Endothelial cell of hepatic sinusoid (primary cell): Measurements from ENCODE around the gene NUP62.

Experiments used
- in situ Hi-C: cut with HindIII; loops from 2 replicates; pipeline ENCODE4 v1.10.0; 2017; ENCODE audit warnings: low sequenced_read_pairs

Gene NUP62

DNA sequence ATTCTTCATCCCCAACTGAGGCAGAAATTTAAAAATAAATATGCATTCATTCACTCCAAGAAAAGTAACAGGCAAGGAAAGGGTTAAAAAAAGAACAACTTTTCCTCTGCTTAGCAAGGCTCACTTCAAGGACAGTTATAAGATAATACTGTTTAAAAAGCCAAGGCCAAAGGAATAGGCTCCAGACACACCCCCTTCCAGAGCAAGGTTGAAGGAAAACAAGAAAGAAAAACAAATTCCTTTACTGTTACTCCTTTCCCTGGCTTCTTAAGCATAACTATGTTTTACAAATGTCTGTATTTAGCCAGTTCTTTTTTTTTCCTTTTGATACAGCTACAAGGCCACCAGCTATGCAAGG is 23.2 kb upstream of the NUP62 start:
- in situ Hi-C loops, result no loop called here

DNA sequence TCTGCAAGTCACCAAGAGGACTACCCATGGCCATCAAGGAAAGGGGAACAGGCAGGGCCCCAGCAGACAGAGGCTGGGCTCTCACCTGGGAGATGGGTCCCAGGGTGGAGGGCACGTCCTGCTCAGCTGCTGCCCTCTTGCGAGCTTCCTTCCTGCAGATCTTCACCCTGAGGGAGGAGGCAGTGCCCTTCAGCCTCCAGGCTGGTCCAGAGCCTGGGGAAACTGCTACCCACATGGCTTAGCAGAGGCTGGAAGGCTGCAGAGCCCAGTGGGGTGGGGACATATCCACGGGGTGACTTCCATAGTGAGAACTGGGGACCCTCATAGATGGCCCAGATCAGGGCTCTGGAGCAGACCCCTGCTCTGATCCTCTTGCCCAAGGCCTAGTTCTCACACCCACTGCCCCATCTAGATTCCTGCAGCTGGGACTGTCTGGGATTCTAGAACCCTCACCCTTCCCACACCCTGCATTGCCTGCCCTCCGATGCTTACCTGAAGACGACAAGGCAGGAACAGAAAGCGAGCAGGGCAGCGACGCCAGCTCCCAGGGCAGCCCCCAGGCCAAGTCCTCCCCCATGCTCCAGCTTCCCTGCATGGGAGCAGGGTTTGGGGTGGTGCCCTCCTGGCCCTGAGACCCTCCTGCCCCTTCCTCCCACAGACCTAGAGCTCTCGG is 22.6 kb upstream of the NUP62 start:
- in situ Hi-C loops, result no loop called here

DNA sequence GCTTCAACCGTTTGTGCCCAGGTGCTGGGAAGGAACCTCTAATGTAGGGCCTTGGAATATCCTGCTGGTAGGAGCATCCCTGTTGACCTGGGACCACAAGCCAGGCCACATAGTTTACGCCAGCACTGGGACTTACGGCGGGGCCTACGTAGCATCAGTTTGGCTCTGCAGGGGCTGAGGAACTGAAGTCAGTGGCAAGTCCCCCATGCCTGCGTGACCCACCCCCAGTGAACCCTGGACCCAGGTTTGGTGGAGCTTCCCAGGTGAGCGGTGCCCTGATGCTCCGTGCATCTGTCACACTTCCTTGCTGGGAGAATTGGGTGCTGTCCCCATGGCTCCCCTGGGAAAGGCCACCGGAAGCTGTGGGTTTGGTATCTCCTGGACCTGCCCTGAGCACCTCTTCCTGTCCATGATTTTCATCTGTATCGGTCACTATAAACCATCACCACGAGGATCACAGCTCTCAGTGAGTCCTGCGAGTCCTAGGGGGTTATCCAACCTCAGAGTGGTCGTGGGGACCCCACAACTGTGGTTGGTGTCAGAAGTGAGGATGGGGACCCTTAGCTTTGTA is 21.7 kb upstream of the NUP62 start:
- in situ Hi-C loops, result no loop called here

DNA sequence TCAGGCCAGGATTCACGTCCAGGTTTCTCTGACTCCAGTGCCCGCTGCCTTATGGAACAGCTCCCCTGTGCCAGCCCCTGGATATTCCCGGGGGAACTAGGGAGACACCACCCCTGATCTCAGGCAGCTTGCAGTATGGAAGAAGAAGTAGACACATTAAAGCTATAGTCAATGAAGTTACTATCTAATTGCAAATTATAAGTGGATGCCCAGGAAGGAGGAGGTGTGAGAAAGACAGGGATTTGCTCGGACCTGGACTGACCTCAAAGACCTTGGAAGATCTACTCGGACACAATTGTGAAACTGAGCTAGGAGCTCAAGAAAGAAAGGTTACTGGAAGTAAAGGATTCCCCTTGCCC is 21.3 kb upstream of the NUP62 start:
- in situ Hi-C loops, result no loop called here

DNA sequence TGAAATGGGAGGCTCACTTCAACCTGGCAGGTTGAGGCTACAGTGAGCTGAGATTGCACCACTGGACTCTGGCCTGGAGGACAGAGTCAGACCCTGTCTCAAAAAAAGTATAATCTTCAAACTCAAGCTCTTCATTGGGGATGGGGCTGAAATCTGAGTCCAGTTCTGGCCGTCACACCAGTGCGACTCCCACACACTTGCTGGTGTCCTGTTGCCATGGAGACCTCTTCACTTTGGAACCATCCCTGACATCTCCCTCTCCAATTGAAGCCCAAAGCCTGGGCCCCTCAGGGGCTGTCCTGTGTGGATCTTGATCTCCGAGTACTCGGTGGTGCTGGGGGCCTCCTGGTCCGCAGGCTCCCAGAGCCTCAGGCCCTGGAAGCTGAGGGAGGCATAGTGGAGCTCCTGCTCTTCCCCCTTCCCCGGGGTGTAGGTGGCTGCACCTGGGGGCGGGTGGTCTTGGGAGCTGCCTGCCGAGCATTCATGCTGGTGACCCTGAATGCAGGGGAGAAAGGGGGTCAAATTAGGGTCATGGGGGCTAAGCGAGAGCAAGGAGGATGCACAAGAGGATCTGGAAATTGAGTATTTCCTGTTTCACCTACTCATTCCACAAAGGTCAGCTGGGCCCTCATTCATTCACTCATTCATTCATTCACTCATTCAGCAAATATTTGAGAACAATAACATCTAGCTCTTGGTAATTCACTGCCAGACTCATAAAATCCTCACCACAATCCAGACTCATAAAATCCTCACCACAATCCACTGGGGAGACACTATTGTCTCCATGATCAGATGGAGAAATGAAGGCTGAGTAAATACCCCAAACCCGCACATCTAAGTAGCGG is 20.7 kb upstream of the NUP62 start:
- in situ Hi-C loops, result no loop called here

DNA sequence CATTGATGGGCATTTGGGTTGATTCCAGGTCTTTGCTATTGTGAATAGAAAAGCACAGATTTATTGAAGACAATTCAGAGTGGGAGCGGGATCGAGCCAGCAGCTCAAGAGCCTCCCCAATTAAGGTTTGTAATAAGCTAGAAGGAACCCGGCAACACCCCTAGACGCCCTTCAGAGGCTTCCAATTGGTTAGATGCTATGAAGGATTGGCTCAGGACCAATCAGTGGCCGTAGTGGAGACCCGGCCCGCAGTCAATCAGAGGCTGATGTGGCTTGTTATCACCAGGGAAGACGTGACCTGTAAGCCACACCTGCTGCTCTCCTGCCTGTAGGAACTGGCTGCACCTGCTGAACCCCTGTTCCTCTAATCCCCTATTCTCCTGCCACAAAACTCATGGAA is 17.1 kb upstream of the NUP62 start:
- in situ Hi-C loops, result no loop called here

DNA sequence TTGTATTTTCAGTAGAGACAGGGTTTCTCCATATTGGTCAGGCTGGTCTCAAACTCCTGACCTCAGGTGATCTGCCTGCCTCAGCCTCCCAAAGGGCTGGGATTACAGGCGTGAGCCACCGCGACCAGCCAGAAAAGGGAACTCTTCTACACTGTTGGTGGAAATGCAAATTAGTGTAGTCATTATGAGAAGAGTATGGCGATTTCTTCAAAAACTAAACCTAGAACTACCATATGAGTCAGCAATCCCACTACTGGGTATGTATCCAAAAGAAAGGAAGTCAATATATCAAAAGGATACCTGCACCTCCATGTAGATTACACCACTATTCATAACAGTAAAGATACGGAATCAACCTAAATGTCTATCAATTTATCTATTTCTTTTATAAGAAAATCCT is 15.3 kb upstream of the NUP62 start:
- in situ Hi-C loops, result loop anchor here (5.0 kb wide), 1 partner anchor 63 kb away; no protein-coding TSS in a partner anchor

DNA sequence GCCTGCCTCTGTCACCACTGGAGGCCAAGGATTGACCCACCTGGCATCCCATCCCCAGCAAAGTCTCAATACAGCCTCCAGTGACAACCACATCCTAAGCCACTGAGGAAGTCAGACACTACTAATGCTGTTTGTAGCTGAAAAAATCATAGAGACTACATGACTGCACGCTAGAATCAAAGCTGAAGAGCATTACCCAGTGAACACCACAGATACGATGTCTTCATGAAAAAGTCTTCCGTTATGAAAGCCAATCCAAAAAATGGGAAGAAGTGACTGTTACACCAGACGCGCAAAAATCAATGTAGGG is 11.1 kb upstream of the NUP62 start:
- in situ Hi-C loops, result loop anchor here (5.0 kb wide), 1 partner anchor 67 kb away; no protein-coding TSS in a partner anchor

DNA sequence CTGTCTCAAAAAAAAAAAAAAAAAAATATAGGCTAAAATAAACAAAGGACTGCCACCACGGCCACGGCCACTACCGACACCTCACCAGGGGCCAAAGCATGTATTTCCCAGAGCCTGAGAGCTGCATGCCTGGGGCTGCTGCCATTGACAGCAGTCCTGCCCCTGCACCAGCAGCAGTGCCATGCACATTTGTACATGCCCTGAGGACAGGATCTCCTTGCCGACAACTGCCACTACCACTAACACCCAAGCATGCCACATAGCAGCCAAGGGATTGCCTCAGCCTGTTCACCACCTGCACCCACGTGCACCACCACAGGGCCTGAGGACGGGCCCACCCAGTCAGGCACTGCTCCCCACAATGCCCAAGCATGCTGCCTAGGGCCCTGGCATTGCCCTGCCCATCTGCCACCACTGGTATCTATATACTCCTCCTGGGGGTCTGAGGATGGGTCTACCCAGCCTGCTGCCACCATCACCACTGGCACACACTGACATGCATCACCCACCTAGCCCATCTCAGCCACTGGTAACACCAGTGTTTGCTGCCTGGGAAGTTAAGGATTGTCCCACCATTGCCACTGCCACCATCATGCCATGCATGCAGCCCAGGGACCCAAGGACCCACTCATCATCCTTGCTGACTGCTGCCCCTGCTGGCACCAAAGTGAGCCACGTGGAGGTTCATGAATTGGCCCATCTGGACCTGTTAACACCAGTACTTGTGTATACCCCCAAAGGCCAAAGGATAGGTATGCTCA is 10.6 kb upstream of the NUP62 start:
- in situ Hi-C loops, result loop anchor here (5.0 kb wide), 1 partner anchor 67 kb away; no protein-coding TSS in a partner anchor

DNA sequence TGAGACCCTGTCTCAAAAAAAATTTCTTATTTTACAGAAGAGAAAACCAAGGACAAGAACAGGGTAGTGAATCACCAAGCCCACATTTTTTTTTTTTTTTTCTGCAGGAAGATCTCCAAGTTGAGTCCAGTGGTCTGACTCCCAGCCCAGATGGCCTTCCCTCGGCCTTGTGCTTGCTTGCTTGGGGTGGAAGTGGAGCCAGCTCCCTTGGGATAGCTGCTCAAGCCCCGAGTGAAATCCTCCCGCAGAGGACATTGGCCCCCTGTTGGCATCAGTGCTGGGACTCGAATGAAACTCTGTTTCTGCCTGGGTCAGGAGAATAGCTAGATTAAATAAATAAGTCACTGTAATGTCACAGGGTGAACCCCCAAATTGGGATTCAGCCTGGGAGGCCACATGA is 9.4 kb upstream of the NUP62 start:
- in situ Hi-C loops, result no loop called here

DNA sequence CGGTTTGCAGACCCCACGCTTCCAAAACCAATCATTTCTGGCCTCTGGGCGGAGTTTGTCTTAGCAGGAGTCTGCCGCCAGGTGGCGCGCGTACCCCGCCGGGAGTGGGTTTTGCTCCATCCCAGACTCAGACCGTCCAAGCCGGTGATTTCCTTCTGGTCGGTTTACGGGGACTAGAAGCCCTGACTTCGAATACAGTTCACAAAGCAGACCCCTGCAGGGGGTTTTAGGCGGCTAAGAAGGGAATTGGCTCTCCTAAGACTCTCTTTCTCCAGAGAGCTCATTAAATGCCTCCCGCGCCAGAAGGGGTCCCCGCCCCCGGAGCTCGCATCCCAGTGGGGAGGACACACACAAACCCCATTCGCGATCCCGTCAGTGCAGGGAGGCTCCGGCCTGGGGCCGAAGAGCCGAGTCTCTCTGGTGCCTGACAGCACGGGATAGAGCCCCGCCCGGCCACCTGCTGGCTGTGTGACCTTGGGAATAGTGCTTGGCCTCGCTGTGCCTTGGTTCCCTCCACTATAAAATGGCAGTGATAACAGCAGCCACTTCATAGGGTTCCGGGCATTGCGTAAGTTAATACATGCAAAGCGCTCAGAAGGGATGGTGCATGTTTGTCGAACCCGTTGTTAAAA is 8.6 kb upstream of the NUP62 start:
- in situ Hi-C loops, result no loop called here

DNA sequence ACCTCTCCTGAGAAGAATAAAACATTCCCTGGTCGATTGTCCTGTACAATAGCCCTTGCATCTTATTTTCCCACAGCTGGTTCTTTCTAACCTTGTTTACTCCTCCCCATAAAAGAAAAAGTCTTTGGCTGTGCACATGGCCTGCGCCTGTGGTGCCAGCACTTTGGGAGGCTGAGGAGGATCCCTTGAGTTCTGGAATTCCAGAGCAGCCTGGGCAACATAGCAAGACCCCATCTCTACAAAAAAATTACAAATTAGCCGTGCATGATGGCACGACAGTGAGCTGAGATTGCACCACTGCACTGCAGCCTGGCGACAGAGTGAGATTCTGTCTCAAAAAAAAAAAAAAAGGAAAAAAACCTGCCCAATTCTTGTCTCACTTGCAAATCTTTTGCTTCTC is 7.2 kb upstream of the NUP62 start:
- in situ Hi-C loops, result no loop called here

DNA sequence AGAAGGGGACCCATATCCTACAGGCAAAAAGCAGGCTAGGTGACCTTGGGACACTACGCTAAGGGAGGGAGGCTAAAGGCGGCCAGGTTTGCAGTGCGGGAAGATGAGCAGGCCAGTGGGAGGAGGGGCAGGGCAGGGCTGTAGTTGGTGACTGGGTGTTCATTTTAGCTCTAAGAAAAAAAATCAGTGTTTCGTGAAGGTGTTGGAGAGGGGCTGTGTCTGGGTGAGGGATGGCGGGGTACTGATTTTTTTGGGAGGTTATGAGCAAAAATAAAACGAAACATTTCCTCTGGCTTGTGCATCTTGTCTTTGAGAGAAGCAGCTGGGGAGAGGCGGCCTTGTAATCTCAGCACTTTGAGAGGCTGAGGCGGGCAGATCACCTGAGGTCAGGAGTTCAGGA is 4.3 kb upstream of the NUP62 start:
- in situ Hi-C loops, result no loop called here

DNA sequence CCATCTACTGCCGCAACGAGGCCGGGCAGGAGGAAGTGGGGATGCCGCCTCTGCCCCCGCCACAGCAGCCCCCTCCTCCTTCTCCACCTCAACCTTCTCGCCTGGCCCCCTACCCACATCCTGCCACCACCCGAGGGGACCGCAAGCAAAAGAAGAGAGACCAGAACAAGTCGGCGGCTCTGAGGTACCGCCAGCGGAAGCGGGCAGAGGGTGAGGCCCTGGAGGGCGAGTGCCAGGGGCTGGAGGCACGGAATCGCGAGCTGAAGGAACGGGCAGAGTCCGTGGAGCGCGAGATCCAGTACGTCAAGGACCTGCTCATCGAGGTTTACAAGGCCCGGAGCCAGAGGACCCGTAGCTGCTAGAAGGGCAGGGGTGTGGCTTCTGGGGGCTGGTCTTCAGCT is 3.4 kb upstream of the NUP62 start:
- in situ Hi-C loops, result no loop called here

DNA sequence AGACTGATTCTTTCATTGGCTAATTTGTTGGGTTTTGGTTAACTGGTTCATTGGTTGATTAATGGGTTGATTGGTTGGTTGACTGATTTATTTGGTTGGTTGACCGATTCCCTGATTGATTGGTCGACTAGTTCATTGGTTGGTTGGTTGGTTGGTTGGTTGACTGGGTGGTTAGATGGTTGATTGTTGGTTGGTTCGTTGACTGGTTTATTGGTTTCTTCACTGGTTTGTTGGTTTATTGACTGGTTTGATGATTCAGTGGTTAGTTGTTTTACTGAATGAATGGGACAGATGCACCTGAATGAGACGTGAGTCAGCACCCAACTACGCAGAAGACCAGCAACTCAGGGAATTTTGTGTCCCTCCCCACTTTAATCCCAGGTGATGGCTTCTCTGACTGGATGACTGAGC is 2.7 kb upstream of the NUP62 start:
- in situ Hi-C loops, result no loop called here

DNA sequence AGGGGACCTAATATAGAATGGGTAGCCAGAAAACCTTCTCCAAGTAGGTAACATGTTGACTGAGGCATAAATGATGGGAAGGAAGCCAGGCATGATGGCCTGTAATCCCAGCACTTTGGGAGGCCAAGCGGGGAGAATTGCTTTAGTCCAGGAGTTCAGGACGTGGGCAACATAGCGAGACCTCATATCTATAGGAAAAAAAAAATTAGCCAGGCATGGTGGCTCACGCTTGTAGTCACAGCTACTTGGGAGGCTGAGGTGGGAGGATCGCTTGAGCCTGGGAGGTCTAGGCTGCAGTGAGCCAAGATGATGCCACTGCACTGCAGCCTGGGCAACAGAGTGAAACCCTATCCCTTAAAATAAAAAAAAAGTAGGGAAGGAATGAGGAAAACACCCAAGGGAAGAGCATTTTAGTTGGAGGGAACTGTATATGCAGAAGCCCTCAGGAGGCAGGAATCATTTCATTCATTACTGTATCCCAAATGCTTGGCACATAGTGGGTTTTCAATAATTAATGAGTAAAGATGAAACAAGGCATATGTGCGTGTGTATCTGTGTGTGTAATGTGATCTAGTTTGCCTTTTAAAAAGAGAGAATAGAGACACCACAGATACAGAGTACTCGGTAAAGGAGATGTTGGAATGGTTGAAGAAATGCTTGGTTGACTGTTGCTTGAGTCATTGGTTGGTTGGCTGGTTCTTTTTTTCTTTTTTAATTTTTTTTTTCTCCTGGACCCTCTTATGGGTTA is 2.2 kb upstream of the NUP62 start:
- in situ Hi-C loops, result no loop called here

DNA sequence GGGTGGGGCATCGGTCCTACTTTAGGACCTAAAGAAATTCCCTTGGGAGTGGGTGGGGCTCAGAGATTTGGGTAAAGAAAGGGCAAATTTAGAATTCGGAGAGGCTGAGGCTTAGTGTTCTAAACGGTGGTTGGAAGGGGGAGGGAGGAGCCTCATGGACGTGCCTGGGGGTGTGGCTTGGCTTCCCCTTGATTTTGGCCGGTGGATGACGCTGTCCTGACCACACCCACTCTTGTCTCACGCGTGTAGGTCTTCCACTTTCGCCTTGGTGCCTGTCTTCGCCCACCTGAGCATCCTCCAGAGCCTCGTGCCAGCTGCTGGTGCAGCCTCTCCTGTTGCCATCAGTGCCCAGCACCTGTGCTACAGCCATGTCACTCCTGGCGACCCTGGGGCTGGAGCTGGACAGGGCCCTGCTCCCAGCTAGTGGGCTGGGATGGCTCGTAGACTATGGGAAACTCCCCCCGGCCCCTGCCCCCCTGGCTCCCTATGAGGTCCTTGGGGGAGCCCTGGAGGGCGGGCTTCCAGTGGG is 1.2 kb upstream of the NUP62 start:
- in situ Hi-C loops, result no loop called here

DNA sequence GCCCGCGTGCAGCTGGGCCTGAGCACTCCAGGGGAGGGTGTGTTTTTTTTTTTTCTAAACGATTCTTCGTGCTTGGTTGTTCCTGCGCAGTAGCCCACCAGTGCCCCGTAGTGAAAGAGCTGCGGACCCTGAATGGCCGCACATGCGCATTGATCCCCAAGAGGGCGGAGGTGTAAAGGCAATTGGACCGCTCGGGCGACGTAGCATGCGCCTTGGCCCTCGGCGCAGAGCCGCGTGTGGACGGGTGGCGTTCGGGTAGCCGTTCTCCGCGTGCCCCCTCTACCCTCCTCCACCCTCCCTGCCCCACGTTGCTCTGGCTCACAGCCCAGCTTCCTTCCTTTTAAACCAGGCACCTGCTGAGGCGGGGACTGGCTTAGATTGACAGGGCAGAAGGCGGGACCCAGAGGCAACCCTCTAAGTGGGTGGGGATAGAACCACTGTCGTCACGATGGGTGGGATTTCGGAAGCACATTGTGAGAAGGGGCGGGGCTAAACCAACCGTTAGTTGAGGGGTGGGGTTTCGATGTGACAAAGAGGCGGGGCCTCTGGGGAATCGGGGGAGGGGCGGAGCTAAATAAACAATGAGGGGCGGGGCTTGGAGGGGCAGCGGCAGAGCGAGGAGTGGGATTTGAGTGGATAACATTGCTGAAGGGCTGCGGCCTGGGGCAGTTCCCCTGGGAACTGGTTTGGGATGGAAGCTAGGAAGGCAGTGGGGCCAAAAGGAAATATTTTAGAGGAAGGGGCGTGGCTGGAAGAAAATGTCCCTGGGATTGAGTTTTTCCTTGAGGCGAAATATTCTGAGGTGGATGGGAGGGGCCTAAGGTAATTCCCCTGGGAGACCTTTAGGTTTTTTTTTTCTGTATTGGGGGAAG is 543 bp upstream of the NUP62 start:
- in situ Hi-C loops, result no loop called here

DNA sequence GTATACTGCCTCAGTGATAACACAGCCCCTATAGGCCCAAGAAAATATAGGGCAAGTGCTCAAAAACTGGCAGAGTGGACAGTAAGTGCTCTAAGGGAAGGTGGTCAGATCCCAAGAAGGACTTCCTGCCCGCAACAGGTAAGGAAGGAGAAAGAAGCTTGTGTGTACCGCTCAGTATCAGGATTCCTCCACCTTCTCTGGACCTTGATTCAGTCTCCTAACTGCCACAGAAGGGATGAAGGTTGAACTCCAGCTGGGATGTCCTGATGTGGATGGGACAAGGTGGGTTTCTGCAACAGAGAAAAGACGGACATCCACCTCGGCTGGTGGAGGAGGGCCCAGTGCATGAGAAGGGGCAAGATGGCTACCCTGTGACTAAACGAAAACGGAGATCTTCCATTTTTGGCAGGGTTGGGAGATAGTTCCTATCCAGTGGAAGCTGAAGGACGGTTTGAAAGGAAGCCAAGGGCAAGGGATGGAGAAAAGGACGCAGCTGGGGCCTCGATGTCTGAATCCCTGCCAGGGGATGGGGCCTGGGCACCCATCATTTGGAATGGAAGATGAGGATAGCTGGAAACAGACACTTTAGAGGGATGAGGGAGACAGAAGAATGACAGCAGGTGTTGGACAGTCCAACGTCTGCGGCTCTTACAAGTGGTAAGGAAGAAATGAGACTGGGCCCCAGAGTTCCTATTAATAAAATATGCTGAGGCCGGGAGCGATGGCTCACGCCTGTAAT is 1.6 kb downstream of the NUP62 start:
- in situ Hi-C loops, result no loop called here
